HG03066 (cell line): ENCODE measurements around the gene GPC5.

Experiments used
- ATAC-seq: cut with Tn5 transposase; IDR thresholded peaks from one replicate; pipeline ENCODE4 v1.9.1; 2021; ENCODE audit warnings: low read depth; ENCODE audit not compliant: unreplicated experiment

GPC5 gene

DNA sequence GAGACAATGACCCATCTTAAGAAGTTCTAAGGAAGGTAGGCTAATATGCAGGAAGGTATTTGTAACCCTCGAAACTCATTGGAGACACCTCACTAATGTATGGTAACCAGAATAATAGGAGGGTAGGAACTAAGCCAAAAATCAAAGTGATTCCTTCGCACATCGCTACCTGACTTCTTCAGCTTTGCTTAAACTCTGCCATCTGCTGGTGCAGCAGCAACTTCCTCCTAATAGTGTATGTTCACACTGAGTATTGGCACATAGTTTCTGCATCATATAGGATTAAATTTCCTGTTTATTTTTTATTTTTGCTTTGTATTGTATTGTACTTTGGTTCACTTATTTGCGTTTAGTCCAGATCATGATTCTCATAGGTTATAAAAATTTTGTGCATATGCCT, 676.2 kb downstream of the GPC5 start:
- peak; percentile 71 for ATAC-seq

DNA sequence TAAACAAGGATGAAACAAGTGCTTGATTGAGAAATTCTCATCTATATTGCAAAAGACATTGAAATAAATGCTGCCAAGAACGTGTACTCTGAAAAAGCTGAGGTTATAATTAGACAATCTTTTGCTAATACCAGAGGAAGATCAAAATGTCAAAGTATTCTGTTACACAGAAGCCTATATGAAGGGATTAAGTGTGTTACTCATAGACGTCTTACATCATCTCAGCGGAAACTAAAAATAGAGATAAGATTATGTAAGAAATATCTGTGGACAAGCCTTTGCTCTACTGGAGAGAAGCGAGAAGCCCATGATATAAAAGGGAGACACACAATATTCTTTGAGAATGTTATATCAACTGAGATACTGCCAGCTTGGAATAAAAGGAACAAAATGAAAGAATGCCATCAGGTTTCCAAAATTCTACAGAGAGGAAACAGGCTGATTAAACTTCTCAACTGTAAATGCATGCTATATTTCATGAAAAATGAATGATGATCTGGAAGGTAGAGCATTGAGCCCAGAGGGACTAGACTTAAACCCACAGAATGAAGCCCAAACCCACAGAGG, 699.0 kb downstream of the GPC5 start:
- ATAC-seq = no peak

DNA sequence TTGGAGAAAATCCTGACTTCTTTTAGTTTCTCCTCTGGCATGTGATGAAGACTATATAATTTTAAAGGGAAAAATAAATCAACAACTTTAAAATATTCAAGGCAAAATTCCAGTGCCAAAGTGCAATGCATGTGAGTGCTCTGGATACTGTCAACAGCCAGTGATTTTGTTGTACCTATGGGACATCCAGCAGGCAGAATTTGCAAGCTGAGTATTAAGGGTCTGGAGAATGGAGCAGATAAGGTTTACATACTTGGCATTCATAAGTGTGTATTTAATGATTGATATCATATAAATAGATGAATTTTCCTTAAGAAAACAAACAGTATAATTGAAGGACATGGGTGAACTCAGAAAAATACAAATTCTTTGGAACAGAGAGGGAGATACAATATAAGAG, 703.4 kb downstream of the GPC5 start:
- no peak for ATAC-seq

- no peak for ATAC-seq
Observed at GRCh38 chr13:92103689-92104153, 705.3 kb downstream of the GPC5 start.

DNA sequence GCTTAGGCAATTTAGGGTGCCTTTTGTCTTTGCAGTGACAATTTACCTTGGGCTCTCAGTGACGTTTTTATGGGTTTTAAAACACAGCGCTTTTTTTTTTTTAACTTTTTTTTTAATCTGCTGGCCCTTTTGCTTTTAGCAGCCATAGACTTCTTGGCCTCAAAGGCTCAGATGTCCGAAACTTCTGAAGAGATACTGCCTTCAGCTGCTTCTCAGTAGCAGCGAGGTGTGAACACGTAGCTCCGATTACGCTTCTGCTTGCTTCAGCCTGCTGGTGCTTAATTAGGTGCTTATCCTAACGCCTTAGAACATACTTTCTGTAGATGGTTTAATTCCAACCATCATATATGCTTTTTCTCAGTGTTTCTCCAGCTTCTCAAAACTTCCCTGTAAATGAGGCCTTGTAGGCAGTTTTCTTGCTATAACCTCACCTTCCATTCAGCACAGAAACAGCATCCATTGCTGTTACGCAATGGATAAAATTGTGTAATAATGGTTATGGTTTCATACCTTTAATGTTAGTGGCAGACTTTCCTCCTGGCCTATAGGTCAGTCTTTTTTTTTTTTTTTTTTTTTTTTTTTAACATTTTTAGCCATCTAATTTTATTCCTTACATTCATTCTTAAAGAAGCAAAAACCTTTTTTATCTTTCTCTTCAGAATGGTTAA, 723.9 kb downstream of the GPC5 start:
- no peak for ATAC-seq

- ATAC-seq = no peak
Observed at GRCh38 chr13:92126399-92126798, 728.0 kb downstream of the GPC5 start.

- no peak for ATAC-seq
Observed at GRCh38 chr13:92135509-92135908, 737.1 kb downstream of the GPC5 start.

GRCh38 chr13:92136449-92137155, 738.2 kb downstream of the GPC5 start:
- no peak for ATAC-seq

DNA sequence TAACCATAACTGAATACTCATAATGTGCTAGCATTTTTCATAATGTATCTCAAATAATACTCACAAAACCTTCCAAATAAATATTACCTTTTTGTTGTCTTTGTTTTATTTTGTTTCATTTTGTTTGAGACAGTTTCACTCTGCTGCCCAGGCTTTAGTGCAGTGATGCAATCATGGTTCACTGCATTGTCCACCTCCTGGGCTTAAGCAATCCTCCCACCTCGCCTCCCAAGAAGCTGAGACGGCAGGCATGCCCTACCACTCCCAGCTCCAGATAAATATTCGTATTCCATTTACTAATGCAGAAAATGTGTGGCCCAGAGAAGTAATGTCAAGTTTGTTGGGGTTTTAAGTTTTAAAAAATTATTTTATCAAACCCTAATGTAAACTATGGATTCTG, 739.1 kb downstream of the GPC5 start:
- no peak for ATAC-seq

DNA sequence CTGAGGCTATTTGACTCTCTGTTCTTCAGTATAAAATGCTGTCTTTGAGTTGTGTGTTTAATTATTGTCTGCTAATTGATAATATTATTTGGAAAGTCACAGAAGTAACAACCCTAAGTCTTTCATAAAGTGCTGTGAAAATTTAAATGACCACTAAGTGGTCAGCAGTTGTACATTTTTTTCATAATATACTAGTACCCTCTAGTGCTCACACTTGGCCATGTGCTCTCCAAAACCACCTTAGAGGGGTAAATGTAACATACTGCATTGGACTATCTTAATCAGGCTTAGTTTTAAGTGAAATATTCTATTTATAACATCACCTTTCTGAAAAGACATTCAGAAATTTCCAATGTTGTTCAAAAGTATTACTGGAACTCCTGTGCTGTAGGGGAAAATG, 745.3 kb downstream of the GPC5 start:
- no peak for ATAC-seq

DNA sequence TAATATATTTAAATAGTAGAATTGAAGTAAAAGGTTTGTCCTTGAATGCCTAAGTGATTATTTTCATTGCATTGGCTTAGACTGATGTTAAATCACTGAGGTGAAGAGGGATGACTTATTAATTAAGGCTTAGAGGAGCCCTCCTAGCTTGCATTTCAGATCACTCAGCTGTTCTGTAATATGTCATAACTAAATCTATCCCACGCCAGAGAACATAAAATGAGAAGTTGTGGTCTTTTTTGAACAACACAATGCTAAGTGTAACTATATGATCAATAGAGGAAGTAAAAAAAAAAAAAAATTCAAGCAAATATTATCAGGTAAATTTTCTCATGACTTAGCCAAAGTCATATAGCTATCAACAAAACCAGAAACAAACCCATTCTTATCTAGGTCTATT, 752.2 kb downstream of the GPC5 start:
- no peak for ATAC-seq

DNA sequence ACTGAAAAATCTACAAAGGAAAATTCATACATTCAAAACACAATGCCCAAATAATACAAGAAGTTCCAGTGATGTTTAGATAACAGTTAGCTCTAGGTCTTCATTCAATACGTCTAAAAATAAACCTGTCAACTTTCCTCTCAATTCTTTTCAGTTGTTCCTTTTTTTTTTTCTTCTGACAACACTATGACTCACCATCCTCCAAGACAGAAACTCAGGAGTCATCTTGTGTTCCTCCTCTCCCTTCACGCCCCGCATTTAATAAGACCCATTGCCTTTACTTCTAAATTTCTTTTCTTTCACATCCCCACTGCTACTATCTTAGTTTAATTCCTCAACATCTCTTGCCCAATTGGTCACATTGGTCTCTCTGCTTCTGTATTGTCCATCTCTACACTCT, 759.9 kb downstream of the GPC5 start:
- ATAC-seq = no peak

GRCh38 chr13:92164822-92165221, 766.4 kb downstream of the GPC5 start:
- no peak for ATAC-seq

DNA sequence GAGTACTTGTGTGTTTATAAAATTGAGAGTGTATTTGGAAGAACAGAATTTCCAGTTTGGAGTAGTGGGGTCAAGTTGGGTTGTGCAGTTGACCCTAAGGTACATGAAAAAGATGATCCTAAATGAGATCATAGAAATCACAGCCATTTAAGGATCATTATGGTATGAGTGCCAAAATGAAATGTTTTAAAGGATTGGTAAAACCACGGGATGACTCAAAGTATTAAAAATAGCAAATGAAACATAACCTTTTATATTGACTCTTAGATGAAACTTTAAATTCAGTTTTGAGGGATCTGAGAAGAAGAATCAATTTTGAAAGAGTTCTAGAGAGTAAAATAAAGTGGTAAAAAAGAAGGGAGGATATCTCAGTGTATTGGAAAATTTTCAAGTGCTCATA, 773.8 kb downstream of the GPC5 start:
- ATAC-seq = no peak

DNA sequence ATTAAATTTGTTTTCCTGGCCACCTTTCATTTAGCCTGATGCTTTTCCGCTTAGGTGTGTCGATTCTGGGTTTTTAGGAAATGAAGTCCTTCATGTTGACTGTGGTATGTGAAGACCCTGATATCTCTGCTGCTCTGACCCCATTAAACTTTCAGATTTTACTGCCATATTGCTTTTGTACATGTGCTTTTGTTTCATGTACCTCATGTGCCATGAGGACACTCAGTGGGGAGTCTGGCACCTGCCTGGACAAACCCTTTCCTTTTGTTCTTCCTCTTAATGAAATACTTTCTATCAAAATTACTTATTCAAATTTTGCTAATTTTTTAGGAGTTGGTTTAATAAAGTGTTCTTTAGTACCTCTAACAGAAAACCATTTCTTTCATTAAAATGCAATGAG, 774.8 kb downstream of the GPC5 start:
- no peak for ATAC-seq

- no peak for ATAC-seq
Observed at GRCh38 chr13:92175330-92175729, 776.9 kb downstream of the GPC5 start.

- no peak for ATAC-seq
Observed at GRCh38 chr13:92177966-92178365, 779.5 kb downstream of the GPC5 start.

DNA sequence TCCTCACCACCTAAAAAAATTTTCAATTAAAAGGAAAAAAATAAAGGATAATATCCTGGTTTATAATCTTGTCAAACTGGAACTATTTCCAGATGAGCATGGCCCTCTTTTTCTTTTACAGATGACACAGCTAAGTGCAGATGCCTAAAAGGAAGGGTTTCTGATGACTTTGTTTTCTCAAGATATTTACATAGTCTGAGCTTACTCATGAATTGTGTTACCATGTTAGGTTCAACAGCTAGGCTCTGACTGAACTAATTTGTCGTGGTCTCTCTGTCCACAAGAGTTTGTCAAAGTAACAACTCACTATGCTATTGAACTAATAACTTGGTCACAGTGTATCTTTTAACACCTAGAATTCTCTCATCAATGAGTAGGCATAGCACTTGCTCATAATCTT, 780.8 kb downstream of the GPC5 start:
- no peak for ATAC-seq

DNA sequence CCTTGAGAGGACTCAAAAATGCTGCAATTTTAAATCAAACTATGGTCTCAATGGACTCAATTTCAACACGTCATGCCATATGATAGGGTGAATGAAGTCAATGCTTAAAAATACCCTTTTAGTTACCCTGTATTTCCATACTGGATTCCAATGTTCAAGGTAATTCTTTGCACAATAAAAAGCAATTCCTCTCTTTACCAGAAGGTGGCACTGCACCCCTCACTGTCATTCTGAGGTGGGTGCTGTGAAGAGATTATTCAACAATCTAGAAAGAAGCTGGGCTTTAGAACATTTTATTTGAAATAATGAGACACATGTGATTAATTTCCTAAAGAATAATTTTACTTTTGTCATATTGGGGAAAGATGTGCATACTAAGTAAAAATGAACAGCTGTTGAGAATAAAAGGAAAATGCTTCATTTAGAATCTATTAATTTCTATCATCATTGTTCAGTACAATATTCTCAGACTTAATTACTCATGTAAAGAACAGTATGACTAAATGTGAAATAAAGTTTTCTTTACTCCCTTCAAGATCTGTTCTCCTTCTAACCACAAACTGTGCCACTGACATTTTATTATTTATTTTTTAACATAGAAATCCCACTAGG, 789.1 kb downstream of the GPC5 start:
- ATAC-seq = peak; percentile 56

DNA sequence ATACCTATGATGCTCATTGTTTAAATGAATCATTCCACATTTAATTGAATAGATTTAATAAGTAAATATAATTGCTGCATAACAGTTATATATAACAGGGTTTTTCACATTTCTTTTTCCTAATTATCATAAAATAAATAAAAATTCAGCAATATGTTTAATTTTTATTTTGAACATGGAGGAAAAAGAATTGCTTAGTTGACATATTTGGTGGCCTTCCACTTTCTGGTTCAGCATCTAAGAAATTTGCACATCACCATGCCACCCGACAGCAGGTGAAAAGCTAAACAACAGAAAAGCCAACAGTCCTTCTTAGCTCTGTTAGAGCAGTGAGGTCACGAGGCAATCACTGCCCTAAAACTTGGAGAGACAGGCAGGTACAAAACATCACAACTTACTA, 790.2 kb downstream of the GPC5 start:
- ATAC-seq = no peak

- no peak for ATAC-seq
Observed at GRCh38 chr13:92196591-92197256, 798.3 kb downstream of the GPC5 start.
